Ishikawa (cell line): ENCODE data around the gene GAL3ST1.

Experiments used
- CEBPB ChIP-seq: IDR thresholded peaks from 2 replicates; pipeline ENCODE4 v1.6.1; 2012
- CREB1 ChIP-seq: IDR thresholded peaks from 2 replicates; pipeline ENCODE4 v1.6.1; 2012; ENCODE audit warnings: low read depth
- EGR1 ChIP-seq: IDR thresholded peaks from 2 replicates; pipeline ENCODE4 v1.6.1; 2012
- EP300 ChIP-seq: IDR thresholded peaks from 2 replicates; pipeline ENCODE4 v1.6.1; 2012; ENCODE audit warnings: borderline replicate concordance
- FOXM1 ChIP-seq: IDR thresholded peaks from 2 replicates; pipeline ENCODE4 v1.6.1; 2012; ENCODE audit warnings: low read depth, borderline replicate concordance
- MAX ChIP-seq: IDR thresholded peaks from 2 replicates; pipeline ENCODE4 v1.6.1; 2012
- NFIC ChIP-seq: IDR thresholded peaks from 2 replicates; pipeline ENCODE4 v1.6.1; 2012
- RAD21 ChIP-seq: IDR thresholded peaks from 2 replicates; pipeline ENCODE4 v1.6.1; 2012; ENCODE audit warnings: low read depth
- REST ChIP-seq: IDR thresholded peaks from 2 replicates; pipeline ENCODE4 v1.6.1; 2012; ENCODE audit warnings: low read depth, mild to moderate bottlenecking
- TAF1 ChIP-seq: IDR thresholded peaks from 2 replicates; pipeline ENCODE4 v1.6.1; 2012; ENCODE audit warnings: low read depth, mild to moderate bottlenecking
- TCF12 ChIP-seq: IDR thresholded peaks from 2 replicates; pipeline ENCODE4 v1.6.1; 2012; ENCODE audit warnings: low read depth
- TEAD4 ChIP-seq: IDR thresholded peaks from 2 replicates; pipeline ENCODE4 v1.6.1; 2012
- USF1 ChIP-seq: IDR thresholded peaks from 2 replicates; pipeline ENCODE4 v1.6.1; 2012
- YY1 ChIP-seq: IDR thresholded peaks from 2 replicates; pipeline ENCODE4 v1.6.1; 2012; ENCODE audit warnings: low read depth
- ZBTB7A ChIP-seq: IDR thresholded peaks from 2 replicates; pipeline ENCODE4 v1.6.1; 2012; ENCODE audit warnings: low read depth

Gene GAL3ST1

GRCh38 chr22:30516273-30516672, 58.2 kb downstream of the GAL3ST1 start:
- no peak for TF ChIP-seq FOXM1
- no peak for TF ChIP-seq MAX
- no peak for TF ChIP-seq YY1
- no peak for TF ChIP-seq TEAD4
- no peak for TF ChIP-seq REST
- no peak for TF ChIP-seq CEBPB
- TF ChIP-seq EGR1, result no peak
- TF ChIP-seq TCF12, result no peak
- TF ChIP-seq CREB1, result no peak
- no peak for TF ChIP-seq ZBTB7A
- TF ChIP-seq NFIC, result no peak

- no peak for TF ChIP-seq CEBPB
- TF ChIP-seq USF1, result no peak
- TF ChIP-seq NFIC, result no peak
- no peak for TF ChIP-seq YY1
- TF ChIP-seq EP300, result no peak
- no peak for TF ChIP-seq TCF12
- no peak for TF ChIP-seq RAD21
- TF ChIP-seq FOXM1, result no peak
- no peak for TF ChIP-seq TEAD4
- no peak for TF ChIP-seq REST
- TF ChIP-seq ZBTB7A, result no peak
- TF ChIP-seq EGR1, result no peak
- no peak for TF ChIP-seq TAF1
- TF ChIP-seq MAX, result no peak
- no peak for TF ChIP-seq CREB1
Observed at GRCh38 chr22:30514252-30514651, 60.2 kb downstream of the GAL3ST1 start.

GRCh38 chr22:30513462-30513861, 61.0 kb downstream of the GAL3ST1 start:
- TF ChIP-seq REST (no peak), RAD21 (no peak), NFIC (no peak), TAF1 (no peak), MAX (no peak), FOXM1 (no peak), EP300 (no peak), TEAD4 (no peak), EGR1 (no peak), YY1 (no peak), USF1 (no peak)

GRCh38 chr22:30511911-30512310, 62.6 kb downstream of the GAL3ST1 start:
- TF ChIP-seq TCF12, result no peak

- TF ChIP-seq TCF12, result no peak
- TF ChIP-seq NFIC, result no peak
- no peak for TF ChIP-seq MAX
- no peak for TF ChIP-seq USF1
- TF ChIP-seq FOXM1, result no peak
- no peak for TF ChIP-seq EGR1
- TF ChIP-seq CEBPB, result no peak
Observed at GRCh38 chr22:30511109-30511508, 63.4 kb downstream of the GAL3ST1 start.
